ENCODE measurements around the gene HIP1R.

DNA sequence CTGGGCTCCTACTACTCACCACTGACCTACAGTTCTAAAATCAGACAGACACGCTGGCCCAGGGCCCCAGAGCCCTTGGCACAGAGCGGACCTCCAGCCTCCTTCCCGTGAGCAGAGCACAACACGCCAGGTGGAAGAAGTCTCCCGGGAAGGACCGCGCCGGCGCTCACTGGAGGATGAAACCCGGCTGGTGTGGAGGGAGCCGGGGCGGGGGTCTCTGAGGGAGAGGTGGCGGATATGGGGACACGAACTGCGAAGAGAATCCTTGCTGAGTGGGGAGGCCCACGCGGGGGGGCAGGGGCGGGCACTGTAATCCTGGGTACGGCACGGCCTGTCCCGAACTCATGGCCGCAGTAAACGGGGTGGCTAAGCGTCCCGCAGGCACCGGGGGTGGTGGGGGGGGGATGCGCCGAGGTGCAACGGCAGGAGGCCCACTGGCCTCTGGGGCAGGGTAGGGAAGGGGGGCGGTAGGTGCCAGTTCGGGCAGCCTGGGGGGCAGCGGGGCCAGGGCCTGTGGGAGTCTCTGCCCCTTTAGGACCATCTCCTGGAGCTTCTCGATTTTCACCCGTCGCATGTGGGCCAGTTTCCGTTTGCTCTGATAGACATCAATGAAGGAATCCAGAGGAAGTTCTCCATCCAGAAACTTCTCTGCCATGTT lies 31.8 kb downstream of the HIP1R start:
- TF ChIP-seq, protein P1, sequence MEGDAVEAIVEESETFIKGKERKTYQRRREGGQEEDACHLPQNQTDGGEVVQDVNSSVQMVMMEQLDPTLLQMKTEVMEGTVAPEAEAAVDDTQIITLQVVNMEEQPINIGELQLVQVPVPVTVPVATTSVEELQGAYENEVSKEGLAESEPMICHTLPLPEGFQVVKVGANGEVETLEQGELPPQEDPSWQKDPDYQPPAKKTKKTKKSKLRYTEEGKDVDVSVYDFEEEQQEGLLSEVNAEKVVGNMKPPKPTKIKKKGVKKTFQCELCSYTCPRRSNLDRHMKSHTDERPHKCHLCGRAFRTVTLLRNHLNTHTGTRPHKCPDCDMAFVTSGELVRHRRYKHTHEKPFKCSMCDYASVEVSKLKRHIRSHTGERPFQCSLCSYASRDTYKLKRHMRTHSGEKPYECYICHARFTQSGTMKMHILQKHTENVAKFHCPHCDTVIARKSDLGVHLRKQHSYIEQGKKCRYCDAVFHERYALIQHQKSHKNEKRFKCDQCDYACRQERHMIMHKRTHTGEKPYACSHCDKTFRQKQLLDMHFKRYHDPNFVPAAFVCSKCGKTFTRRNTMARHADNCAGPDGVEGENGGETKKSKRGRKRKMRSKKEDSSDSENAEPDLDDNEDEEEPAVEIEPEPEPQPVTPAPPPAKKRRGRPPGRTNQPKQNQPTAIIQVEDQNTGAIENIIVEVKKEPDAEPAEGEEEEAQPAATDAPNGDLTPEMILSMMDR (IDR thresholded peaks at IDR 0.05): no peak
- TF ChIP-seq POLR2A (IDR thresholded peaks at IDR 0.05): no peak
- TF ChIP-seq POLR2AphosphoS5 (IDR thresholded peaks at IDR 0.05): no peak
- TF ChIP-seq EP300 (IDR thresholded peaks at IDR 0.05): no peak
